Measurements from ENCODE around the gene APBA1. TPM values are rescaled to one million over a fixed set of nuclear protein-coding genes. Genes with fewer than 3 reads are reported as not detected.
"Not testable (repeated sequence)": the region's sequence is repeated elsewhere in the genome, so short reads cannot be mapped to it uniquely, and the experiment has no call there.

APBA1 gene
- total and polyA plus RNA-seq, 10 donors: 0.41 to 28.2 (median 13.8) TPM

- 46 to 88% (median 61%) methylated on average over 1 of the region's 1 CpG for WGBS, 5 donors
Observed at GRCh38 chr9:69602773-69603172, 69.4 kb downstream of the APBA1 start.

GRCh38 chr9:69601698-69602097 is 70.5 kb downstream of the APBA1 start:
- H3K36me3 ChIP-seq: no peaks in the 10 kb centered on the region
- H3K27ac ChIP-seq: no peak overlapping the region
- no peak overlapping the region for H3K4me3 ChIP-seq
- intact Hi-C loops (cut with DNase I; ENCODE audit: low total_unique reads): no loop called here
- no peak for DNase-seq
- H3K27me3 ChIP-seq (replicated peaks in 1 of 7): no peaks in the 10 kb centered on the region
- TF ChIP-seq POLR2AphosphoS5 (IDR thresholded peaks at IDR 0.05) (no peak), POLR2A (IDR thresholded peaks at IDR 0.05) (no peak)
- TF ChIP-seq, protein P1, sequence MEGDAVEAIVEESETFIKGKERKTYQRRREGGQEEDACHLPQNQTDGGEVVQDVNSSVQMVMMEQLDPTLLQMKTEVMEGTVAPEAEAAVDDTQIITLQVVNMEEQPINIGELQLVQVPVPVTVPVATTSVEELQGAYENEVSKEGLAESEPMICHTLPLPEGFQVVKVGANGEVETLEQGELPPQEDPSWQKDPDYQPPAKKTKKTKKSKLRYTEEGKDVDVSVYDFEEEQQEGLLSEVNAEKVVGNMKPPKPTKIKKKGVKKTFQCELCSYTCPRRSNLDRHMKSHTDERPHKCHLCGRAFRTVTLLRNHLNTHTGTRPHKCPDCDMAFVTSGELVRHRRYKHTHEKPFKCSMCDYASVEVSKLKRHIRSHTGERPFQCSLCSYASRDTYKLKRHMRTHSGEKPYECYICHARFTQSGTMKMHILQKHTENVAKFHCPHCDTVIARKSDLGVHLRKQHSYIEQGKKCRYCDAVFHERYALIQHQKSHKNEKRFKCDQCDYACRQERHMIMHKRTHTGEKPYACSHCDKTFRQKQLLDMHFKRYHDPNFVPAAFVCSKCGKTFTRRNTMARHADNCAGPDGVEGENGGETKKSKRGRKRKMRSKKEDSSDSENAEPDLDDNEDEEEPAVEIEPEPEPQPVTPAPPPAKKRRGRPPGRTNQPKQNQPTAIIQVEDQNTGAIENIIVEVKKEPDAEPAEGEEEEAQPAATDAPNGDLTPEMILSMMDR (IDR thresholded peaks at IDR 0.05 in 8 of 11, conservative IDR thresholded peaks at IDR 0.05 in 3 of 11): no peak
- H3K4me1 ChIP-seq: no peaks in the 10 kb centered on the region
- WGBS, 5 donors: 12 to 35% (median 15%) methylated on average over 1 of the region's 1 CpG
- no peaks in the 10 kb centered on the region for H3K9me3 ChIP-seq

More at GRCh38 chr9:69602773-69603172, 69.4 kb downstream of the APBA1 start:
- H3K36me3 ChIP-seq: no peaks in the 10 kb centered on the region
- intact Hi-C loops (cut with DNase I; ENCODE audit: low total_unique reads): no loop called here
- TF ChIP-seq POLR2AphosphoS5 (IDR thresholded peaks at IDR 0.05) (no peak), POLR2A (IDR thresholded peaks at IDR 0.05) (no peak)
- TF ChIP-seq, protein P1 (IDR thresholded peaks at IDR 0.05 in 8 of 11, conservative IDR thresholded peaks at IDR 0.05 in 3 of 11): no peak
- H3K9me3 ChIP-seq: no peaks in the 10 kb centered on the region
- no peaks in the 10 kb centered on the region for H3K4me1 ChIP-seq
- DNase-seq: no peak
- no peaks in the 10 kb centered on the region for H3K27me3 ChIP-seq (replicated peaks in 1 of 7)
- no peak overlapping the region for H3K4me3 ChIP-seq
- H3K27ac ChIP-seq: no peak overlapping the region

GRCh38 chr9:69600314-69601047 is 71.7 kb downstream of the APBA1 start:
- Histone ChIP-seq H3K27me3 (replicated peaks in 1 of 7) (no peaks in the 10 kb centered on the region), H3K4me1 (no peaks in the 10 kb centered on the region), H3K36me3 (no peaks in the 10 kb centered on the region), H3K9me3 (no peaks in the 10 kb centered on the region), H3K27ac (no peak overlapping the region), H3K4me3 (no peak overlapping the region)
- no peak for DNase-seq
- WGBS, 5 donors: 79 to 93% (median 88%) methylated on average over 7 of the region's 7 CpGs
- TF ChIP-seq POLR2A (IDR thresholded peaks at IDR 0.05) (no peak), POLR2AphosphoS5 (IDR thresholded peaks at IDR 0.05) (no peak)
- TF ChIP-seq, protein P1 (IDR thresholded peaks at IDR 0.05 in 8 of 11, conservative IDR thresholded peaks at IDR 0.05 in 3 of 11): no peak
- intact Hi-C loops (cut with DNase I; ENCODE audit: low total_unique reads): no loop called here

- intact Hi-C loops (cut with DNase I; ENCODE audit: low total_unique reads): no loop called here
- DNase-seq: no peak
- 84 to 87% (median 86%) methylated on average over 8 of the region's 8 CpGs for WGBS, 5 donors
- Histone ChIP-seq H3K4me1 (no peaks in the 10 kb centered on the region), H3K36me3 (no peaks in the 10 kb centered on the region), H3K27ac (no peak overlapping the region), H3K27me3 (replicated peaks in 1 of 7) (no peaks in the 10 kb centered on the region), H3K9me3 (no peaks in the 10 kb centered on the region), H3K4me3 (no peak overlapping the region)
- TF ChIP-seq POLR2AphosphoS5 (IDR thresholded peaks at IDR 0.05): no peak
- TF ChIP-seq, protein P1 (IDR thresholded peaks at IDR 0.05 in 8 of 11, conservative IDR thresholded peaks at IDR 0.05 in 3 of 11): no peak
- TF ChIP-seq POLR2A (IDR thresholded peaks at IDR 0.05): no peak
Observed at GRCh38 chr9:69599232-69599971, 72.8 kb downstream of the APBA1 start.

GRCh38 chr9:69596906-69597305 is 75.3 kb downstream of the APBA1 start:
- H3K9me3 ChIP-seq; H3K4me3 ChIP-seq; H3K27ac ChIP-seq; H3K4me1 ChIP-seq; DNase-seq; H3K27me3 ChIP-seq (replicated peaks in 1 of 7); H3K36me3 ChIP-seq; intact Hi-C loops (cut with DNase I; ENCODE audit: low total_unique reads): not testable (repeated sequence)
- 11 to 26% (median 24%) methylated on average over 1 of the region's 1 CpG for WGBS, 5 donors

Data from spleen (tissue), 11 donors.